CD8-positive, alpha-beta memory T cell (primary cell): ENCODE measurements around the gene RRP1B. TPM values are rescaled to one million over a fixed set of nuclear protein-coding genes. Genes with fewer than 3 reads are reported as not detected.

ENCODE experiments used
- CTCF ChIA-PET: fragments of 350-600 bp; sonication (Branson Sonifier 250); formaldehyde crosslinking; loops from one replicate; lab custom pipeline; 2021; ENCODE audit warnings: antibody characterized with exemption; lab: Charles Lee
- POLR2A ChIA-PET: fragments of 350-600 bp; sonication (Branson Sonifier 250); formaldehyde crosslinking; loops from one replicate; lab custom pipeline; 2021; ENCODE audit warnings: antibody characterized with exemption; lab: Charles Lee
- DNase-seq, 5 donors: peaks; one replicate each; pipeline versions ENCODE4 v3.0.0 to v3.0.0-alpha.2; 2020 to 2022; ENCODE audit warnings: mixed read lengths in 1 of 5
- H3K27ac ChIP-seq: one replicate; pipeline ENCODE4 v1.7.0; 2013; ENCODE audit warnings: low read depth, mild to moderate bottlenecking, low read length, moderate library complexity
- H3K27me3 ChIP-seq: 2 replicates; pipeline ENCODE4 v1.7.0; 2013; ENCODE audit warnings: low read length, mild to moderate bottlenecking; ENCODE audit not compliant: insufficient read depth, poor library complexity, severe bottlenecking
- H3K36me3 ChIP-seq: 2 replicates; pipeline ENCODE4 v1.7.0; 2013; ENCODE audit warnings: mild to moderate bottlenecking, low read length, moderate library complexity; ENCODE audit not compliant: insufficient read depth
- H3K4me1 ChIP-seq: 2 replicates; pipeline ENCODE4 v1.7.0; 2013; ENCODE audit warnings: mild to moderate bottlenecking, low read length, moderate library complexity; ENCODE audit not compliant: insufficient read depth
- H3K4me3 ChIP-seq: 2 replicates; pipeline ENCODE4 v1.7.0; 2013; ENCODE audit warnings: mild to moderate bottlenecking, low read length
- H3K9me3 ChIP-seq: 2 replicates; pipeline ENCODE4 v1.7.0; 2013; ENCODE audit warnings: mild to moderate bottlenecking, low read length
- H3K27ac Mint-ChIP-seq, 8 donors: one replicate each; pipeline ENCODE4 v1.8.0; 2020 to 2021; ENCODE audit warnings: mixed read lengths in 8 of 8, mild to moderate bottlenecking in 6 of 8, inconsistent platforms in 3 of 8, moderate library complexity in 3 of 8
- H3K27me3 Mint-ChIP-seq, 2 donors: one replicate each; pipeline ENCODE4 v1.8.0; 2020 to 2021; ENCODE audit warnings: mixed read lengths in 2 of 2, mild to moderate bottlenecking in 1 of 2, moderate library complexity in 1 of 2
- H3K36me3 Mint-ChIP-seq, 3 donors: one replicate each; pipeline ENCODE4 v1.8.0; 2020 to 2021; ENCODE audit warnings: mixed read lengths in 3 of 3, inconsistent platforms in 1 of 3, mild to moderate bottlenecking in 1 of 3
- H3K4me1 Mint-ChIP-seq, 3 donors: one replicate each; pipeline ENCODE4 v1.8.0; 2020 to 2021; ENCODE audit warnings: mixed read lengths in 3 of 3, inconsistent platforms in 1 of 3, mild to moderate bottlenecking in 1 of 3
- H3K4me3 Mint-ChIP-seq, 7 donors: one replicate each; pipeline ENCODE4 v1.8.0; 2020 to 2021; ENCODE audit warnings: mixed read lengths in 7 of 7, mild to moderate bottlenecking in 6 of 7, moderate library complexity in 4 of 7, inconsistent platforms in 2 of 7
- H3K9me3 Mint-ChIP-seq, 5 donors: one replicate each; pipeline ENCODE4 v1.8.0; 2020 to 2022; ENCODE audit warnings: mixed read lengths in 5 of 5, mild to moderate bottlenecking in 3 of 5, moderate library complexity in 2 of 5, inconsistent platforms in 1 of 5
- polyA plus RNA-seq: library from polyadenylated mRNA; unstranded; fragments of 300-500 nt; fragmentation: Illumina TruSeq; gene quantifications from one replicate; pipeline ENCODE4 v1.2.3, GENCODE V29; 2021
- total RNA-seq, 2 experiments: library from RNA; stranded (reverse); gene quantifications; one replicate each; pipeline ENCODE4 v1.2.3, GENCODE V29; 2021

Gene RRP1B
- total and polyA plus RNA-seq, 3 experiments from 2014 or later: 43.6 to 94.3 (median 92.6) TPM

DNA sequence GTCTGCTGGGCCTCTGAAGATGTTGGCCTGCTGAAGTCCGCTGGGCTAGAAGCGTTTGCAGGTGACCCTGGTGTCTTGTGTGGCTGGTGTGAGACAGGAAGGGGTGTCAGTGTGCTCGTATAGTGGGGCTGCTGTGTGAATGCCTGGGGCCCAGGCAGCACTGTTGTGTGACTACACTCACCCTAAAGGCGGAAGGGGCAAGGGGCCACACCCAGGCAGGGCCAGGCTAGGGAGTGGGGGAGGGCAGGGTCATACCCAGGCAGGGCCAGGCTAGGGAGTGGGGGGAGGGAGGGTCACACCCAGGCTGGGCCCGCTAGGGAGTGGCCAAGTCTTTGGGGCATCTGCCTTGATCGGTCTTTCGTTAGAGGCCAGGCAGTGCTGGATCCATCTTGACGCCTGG, 84.6 kb downstream of the RRP1B start:
- ChIA-PET CTCF (no interaction called here), POLR2A (no interaction called here)
- peak overlapping the region in 2 of 8 donors; percentile 51 to 84 for H3K27ac Mint-ChIP-seq
- no peaks in the 10 kb centered on the region for H3K27me3 Mint-ChIP-seq
- no peak for DNase-seq
- H3K36me3 ChIP-seq: peaks cover 4% of the 10 kb centered on the region
- no peaks in the 10 kb centered on the region for H3K4me1 ChIP-seq
- no peaks in the 10 kb centered on the region for H3K27me3 ChIP-seq
- peaks cover 3 to 47% (median 11%) of the 10 kb centered on the region in 3 donors for H3K36me3 Mint-ChIP-seq
- peaks cover 2 to 10% (median 9%) of the 10 kb centered on the region in 3 donors for H3K4me1 Mint-ChIP-seq
- no peak overlapping the region for H3K4me3 Mint-ChIP-seq
- H3K9me3 ChIP-seq: no peaks in the 10 kb centered on the region
- no peaks in the 10 kb centered on the region for H3K9me3 Mint-ChIP-seq
- H3K27ac ChIP-seq: no peak overlapping the region
- H3K4me3 ChIP-seq: no peak overlapping the region

DNA sequence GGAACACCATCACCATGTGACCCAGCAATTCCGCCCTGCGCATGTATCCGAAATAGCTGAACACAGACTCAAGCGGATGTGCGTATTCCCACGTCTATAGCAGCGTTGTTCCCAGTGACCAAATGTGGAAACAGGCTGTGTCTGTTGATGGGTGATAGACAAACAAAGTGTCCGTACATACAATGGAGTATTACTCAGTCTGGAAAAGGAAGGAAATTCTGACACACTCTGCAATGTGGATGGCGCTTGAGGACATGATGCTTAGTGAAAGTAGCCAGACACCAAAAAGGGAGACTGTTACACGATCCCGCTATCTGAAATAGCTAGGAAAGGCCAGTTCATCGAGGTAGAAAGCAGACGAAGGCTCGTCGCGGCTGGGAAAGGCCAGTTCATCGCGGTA, 85.4 kb downstream of the RRP1B start:
- Histone ChIP-seq H3K36me3 (peaks cover 4% of the 10 kb centered on the region), H3K4me3 (no peak overlapping the region), H3K27ac (no peak overlapping the region), H3K9me3 (no peaks in the 10 kb centered on the region), H3K4me1 (no peaks in the 10 kb centered on the region), H3K27me3 (no peaks in the 10 kb centered on the region)
- Mint-ChIP-seq H3K4me1 (peaks cover 0 to 6% (median 3%) of the 10 kb centered on the region in 3 donors), H3K27ac (peak overlapping the region in 1 of 8 donors; percentile 40), H3K9me3 (no peaks in the 10 kb centered on the region), H3K27me3 (no peaks in the 10 kb centered on the region), H3K4me3 (no peak overlapping the region), H3K36me3 (peaks cover 3 to 50% (median 9%) of the 10 kb centered on the region in 3 donors)
- ChIA-PET POLR2A (no interaction called here), CTCF (no interaction called here)
- no peak for DNase-seq

Other genes with a start within 250 kb of the RRP1B start
- gene SIK1, start 232.4 kb upstream of the RRP1B start, total RNA-seq: 1 to 10 TPM; 4.6 to 6.0 TPM
- gene SIK1, start 232.4 kb upstream of the RRP1B start, polyA plus RNA-seq: 0.62 TPM
- 1 to 10 TPM in 1 of 2 experiments, under 1 TPM in 1; 0.53 to 1.4 TPM for gene HSF2BP, start 72 bp upstream of the RRP1B start, total RNA-seq
- 0.28 TPM for gene HSF2BP, start 72 bp upstream of the RRP1B start, polyA plus RNA-seq
- gene PDXK, start 59.6 kb downstream of the RRP1B start, total RNA-seq: 10 to 100 TPM; 96.3 to 96.7 TPM
- 38.3 TPM for gene PDXK, start 59.6 kb downstream of the RRP1B start, polyA plus RNA-seq
- 10 to 100 TPM; 48.0 to 48.4 TPM for gene CSTB, start 116.7 kb downstream of the RRP1B start, total RNA-seq
- gene CSTB, start 116.7 kb downstream of the RRP1B start, polyA plus RNA-seq: 79.1 TPM
- 10 to 100 TPM; 87.4 to 93.4 TPM for gene RRP1, start 130.0 kb downstream of the RRP1B start, total RNA-seq
- gene RRP1, start 130.0 kb downstream of the RRP1B start, polyA plus RNA-seq: 21.8 TPM
- gene AGPAT3, start 205.7 kb downstream of the RRP1B start, total RNA-seq: 10 to 100 TPM; 66.5 to 69.3 TPM
- gene AGPAT3, start 205.7 kb downstream of the RRP1B start, polyA plus RNA-seq: 15.9 TPM